ENCODE results near the gene NAA60.

GRCh38 chr16:3476409-3476808 lies 32.9 kb downstream of the NAA60 start:
- TF ChIP-seq CTCF (conservative IDR thresholded peaks at IDR 0.05 in 1 of 2, IDR thresholded peaks at IDR 0.05 in 1 of 2; ENCODE audit: extremely low read depth in 1 of 2, insufficient read depth in 1 of 2, low read depth in 1 of 2, low read length in 2 of 2), result no peak
- TF ChIP-seq EZH2 (IDR thresholded peaks at IDR 0.05; ENCODE audit: borderline replicate concordance, low read length), result no peak
